GDM1 (cell line): ENCODE results near the gene RBM4.
"Not testable (repeated sequence)": the region's sequence is repeated elsewhere in the genome, so short reads cannot be mapped to it uniquely, and the experiment has no call there.

Source experiments
- DNase-seq: peaks from one replicate; lab custom pipeline; 2025; lab: John Stamatoyannopoulos, UW

RBM4 gene

DNA sequence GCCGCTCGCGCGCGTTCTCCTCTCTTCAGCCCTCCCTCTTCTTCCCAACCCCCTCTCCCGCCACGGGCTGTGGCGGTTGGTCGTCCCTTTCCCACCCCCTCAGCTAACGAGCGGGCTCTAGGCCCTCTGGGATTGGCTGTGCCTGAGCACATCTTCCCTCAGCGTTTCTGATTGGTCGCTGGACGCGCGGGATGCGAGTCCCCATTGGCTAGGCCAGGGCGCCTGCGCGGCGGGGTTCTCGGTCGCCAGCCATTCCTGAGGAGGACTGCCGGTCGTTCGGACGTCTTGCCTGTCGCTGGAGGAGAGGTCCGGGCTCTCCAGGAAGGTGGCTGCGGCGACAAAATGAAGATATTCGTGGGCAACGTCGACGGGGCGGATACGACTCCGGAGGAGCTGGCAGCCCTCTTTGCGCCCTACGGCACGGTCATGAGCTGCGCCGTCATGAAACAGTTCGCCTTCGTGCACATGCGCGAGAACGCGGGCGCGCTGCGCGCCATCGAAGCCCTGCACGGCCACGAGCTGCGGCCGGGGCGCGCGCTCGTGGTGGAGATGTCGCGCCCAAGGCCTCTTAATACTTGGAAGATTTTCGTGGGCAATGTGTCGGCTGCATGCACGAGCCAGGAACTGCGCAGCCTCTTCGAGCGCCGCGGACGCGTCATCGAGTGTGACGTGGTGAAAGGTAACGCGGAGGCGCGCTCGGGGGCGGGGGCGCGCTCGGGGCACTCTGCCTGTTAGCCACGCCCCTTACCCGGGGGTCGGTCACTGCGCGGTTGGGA, 21.9 kb upstream of the RBM4 start, which contains the start of gene RBM14:
TSS of gene RBM14 (plus strand) at position 252 of the 776 bp plus-strand sequence. CDS start at position 343, 91 bp downstream.
- peak; percentile 98 for DNase-seq

DNA sequence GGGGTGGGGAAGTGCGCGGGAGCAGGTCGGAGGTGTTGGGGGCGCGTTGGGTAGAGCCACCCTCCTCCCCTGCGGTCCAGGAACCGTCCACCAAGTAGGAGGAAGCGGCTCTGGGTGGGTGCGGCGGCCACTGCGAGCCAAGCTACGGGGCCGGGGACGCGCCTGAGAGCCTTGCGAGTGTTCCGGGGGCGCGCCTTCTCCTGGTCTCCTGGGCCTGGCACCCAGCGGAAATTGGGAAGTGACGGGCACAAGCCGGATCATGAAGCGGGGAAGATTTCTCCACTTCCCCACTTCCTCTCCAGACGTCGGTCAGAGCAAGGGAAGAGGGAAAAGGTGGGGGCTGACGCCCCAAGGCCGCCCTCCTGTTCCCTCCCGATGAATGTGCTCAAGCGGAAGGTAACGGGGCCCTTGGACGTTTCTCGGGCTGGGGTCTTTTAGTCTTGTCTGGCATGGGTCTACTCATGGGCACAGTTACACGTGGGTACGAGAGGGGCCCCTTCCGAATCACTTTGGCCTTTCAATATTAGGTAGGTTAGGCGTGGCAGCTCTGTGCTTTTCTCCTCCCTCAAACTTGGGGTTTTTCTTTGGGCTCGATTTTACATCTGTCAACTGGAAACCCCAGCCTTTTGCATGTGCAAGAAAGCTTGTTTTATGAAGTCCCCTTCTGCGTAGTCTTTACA, 21.2 kb upstream of the RBM4 start:
- DNase-seq, result no peak

DNA sequence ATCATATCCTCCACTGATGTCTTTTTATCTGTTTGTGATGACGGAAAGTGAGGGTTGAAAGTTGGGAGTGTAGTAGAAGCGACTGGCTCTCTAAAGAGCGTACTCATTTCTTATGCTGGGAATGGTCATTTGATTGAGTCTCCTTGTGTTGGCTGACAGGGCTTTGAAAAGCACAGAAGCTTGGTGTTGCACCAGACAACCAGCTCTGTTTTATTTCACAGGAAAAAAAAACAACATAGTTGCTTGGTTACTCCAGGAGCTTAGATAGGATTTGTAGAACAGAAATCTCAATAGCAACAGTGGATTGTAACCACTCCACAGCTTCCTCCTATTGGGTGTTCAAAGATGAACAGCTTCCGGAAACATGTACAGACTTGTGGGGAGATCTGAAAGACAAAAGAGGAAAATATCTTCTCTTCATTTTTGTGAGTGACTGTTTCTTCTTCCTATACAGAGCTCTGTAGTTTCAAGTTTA, 19.4 kb upstream of the RBM4 start:
- DNase-seq, result no peak

DNA sequence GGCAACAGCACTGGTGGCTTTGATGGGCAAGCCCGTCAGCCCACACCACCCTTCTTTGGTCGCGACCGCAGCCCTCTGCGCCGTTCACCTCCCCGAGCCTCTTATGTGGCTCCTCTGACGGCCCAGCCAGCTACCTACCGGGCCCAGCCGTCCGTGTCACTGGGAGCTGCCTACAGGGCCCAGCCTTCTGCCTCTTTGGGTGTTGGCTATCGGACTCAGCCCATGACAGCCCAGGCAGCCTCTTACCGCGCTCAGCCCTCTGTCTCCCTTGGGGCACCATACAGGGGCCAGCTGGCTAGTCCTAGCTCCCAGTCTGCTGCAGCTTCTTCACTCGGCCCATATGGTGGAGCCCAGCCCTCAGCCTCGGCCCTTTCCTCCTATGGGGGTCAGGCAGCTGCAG, 14.1 kb upstream of the RBM4 start:
- no peak for DNase-seq

DNA sequence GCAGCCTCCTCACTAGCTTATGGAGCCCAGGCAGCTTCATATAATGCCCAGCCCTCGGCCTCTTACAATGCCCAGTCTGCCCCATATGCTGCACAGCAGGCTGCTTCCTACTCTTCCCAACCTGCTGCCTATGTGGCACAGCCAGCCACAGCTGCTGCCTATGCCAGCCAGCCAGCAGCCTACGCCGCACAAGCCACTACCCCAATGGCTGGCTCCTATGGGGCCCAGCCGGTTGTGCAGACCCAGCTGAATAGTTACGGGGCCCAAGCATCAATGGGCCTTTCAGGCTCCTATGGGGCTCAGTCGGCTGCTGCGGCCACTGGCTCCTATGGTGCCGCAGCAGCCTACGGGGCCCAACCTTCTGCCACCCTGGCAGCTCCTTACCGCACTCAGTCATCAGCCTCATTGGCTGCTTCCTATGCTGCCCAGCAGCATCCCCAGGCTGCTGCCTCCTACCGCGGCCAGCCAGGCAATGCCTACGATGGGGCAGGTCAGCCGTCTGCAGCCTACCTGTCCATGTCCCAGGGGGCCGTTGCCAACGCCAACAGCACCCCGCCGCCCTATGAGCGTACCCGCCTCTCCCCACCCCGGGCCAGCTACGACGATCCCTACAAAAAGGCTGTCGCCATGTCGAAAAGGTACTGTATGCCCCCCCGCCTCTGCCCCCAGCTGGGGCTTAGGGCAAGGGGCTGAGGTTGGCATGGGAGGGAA, 13.3 kb upstream of the RBM4 start:
- no peak for DNase-seq

DNA sequence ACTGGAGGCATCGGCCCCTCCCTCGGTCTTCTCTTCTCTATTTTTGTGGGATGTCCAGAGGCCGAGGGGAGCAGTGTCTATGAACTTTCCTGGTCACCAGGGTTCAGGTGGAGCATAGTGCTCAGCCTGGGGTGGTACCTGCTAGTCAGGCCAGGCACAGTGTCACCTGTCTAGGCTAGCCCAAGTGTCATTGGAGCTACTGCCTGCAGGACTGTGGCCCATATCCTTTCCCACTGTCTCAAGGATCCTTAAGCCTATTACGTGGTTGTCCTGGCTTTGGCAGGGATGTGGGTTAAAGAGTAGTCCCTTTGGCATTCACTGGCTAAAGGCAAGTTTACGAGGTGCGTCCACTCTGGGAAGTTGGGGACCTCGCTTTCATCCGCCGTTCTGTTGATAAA, 12.8 kb upstream of the RBM4 start:
- DNase-seq, result no peak

DNA sequence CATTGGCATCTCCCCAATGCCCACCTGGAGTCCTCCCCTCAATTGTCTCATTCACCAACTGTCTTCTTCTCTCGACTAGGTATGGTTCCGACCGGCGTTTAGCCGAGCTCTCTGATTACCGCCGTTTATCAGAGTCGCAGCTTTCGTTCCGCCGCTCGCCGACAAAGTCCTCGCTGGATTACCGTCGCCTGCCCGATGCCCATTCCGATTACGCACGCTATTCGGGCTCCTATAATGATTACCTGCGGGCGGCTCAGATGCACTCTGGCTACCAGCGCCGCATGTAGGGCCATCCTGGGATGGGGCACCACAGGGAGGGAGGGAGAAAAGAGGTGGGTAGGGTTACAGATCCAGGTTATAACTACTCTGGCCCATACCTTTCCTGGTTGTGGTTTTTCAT, 12.1 kb upstream of the RBM4 start:
- DNase-seq, result no peak

DNA sequence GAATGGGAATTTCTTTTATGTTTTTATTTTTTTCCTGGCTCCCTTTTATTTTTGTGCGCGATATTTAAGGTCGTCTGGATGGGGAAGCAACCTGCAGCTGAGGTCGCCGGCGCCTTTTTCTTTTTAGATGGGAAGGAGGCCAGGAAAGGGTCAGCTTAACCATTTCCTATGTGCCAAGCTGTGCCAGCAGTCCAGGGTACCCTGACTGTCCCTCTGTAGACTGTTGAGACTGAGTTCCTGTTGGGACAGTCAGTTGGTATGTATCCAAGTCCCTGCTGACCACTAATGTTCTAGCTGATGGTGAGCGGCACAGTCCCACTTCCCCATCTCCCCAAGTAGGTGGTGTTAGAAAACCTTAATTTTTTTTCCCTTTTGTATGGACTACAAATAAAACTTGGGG, 11.6 kb upstream of the RBM4 start:
- no peak for DNase-seq

DNA sequence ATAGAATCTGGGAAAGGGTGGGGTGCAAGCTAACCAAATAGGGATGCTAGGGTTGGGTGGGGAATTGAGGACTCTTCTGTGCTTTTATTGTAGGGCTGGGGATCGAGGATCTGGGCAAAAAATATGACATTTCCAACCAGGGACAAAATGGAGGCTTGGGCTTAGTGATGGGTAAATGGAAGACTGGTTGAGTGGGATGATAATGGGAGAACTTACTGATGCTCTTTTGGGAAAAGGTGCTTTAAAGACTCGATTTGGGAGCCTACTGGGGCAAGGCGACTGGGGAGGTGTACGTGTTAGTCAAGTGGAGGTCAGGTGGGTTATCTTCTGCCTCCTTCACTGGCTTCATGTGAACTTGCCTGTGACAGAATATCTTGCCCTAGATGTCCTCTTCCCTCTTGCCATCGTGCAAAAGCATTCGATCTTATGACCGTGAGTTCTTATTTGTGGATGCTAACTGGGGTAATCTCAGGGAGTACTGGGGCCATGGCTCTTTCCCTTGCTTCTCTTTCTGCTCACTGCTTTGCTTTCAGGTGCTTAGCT, 10.4 kb upstream of the RBM4 start:
- DNase-seq, result no peak

DNA sequence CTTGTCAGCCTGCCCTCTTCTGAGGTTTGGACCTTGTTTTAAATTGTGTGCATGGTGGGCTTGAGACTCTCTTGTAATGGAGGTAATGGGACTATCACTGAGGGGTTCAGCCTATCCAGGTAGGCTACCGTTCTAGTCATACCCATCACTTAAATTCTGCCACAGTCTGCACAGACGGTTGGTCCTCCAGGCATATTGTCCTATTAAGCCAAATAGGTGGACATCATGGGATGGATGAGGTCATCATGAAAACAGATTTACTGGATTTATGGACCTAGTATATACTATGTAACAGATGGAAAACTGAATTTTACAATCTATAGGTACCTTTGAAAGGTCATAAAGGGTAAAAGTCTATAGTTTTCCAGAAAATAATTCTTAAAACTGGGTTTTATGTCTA, 9.1 kb upstream of the RBM4 start:
- DNase-seq, result no peak

DNA sequence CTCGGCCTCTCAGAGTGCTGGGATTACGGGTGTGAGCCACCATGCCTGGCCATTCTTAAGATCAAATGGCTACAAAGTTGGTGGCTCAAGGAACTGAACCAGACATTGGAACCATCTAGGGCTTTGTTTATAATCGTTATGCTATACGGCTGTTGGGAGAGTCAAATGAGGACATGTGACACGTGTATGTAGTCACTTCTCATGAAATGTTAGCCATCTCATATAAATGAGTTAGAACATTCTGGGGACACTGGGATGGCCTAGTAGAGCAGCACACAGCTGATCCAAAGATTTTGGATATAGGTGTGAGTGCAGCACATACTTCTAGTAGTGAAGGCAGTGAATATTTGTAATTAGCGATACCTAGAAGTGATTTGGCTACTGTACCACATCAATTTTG, 6.6 kb upstream of the RBM4 start:
- DNase-seq, result no peak

DNA sequence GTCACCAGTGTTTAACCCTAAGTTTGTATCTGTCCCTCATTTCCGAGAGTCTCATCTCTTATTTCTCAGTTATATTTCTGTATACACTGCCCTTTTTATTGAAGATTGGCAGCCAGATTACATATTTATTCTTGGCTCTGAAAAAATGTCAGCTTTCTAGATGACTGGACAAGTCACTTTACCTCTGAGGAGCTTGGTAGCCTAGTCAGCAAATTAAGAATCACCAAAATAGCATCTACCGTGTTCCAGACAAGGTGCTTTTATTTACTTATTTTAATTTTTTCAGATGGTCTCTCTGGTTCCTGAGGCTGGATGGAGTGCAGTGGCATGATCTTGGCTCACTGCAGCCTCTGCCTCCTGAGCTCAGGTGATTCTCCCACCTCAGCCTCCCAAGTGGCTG, 5.6 kb upstream of the RBM4 start:
- DNase-seq, result no peak

DNA sequence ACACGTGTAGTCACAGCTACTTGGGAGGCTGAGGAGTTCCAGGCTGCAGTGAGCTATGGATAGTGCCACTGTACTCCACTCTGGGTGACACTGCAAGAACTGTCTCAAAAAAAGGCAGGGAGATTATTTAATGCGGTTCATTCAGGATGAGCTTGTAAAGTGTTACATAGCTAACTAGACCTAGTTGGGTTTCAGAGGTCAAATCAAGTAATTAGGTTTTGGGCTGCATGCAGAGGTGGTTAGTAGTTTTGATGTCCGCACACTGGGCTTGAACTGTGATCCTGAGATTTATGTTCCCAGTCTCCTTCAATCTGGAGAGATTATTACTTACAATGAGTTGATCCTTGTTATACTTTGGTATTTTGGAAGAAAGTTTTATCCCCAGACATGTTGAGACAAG, 2.1 kb upstream of the RBM4 start:
- no peak for DNase-seq

DNA sequence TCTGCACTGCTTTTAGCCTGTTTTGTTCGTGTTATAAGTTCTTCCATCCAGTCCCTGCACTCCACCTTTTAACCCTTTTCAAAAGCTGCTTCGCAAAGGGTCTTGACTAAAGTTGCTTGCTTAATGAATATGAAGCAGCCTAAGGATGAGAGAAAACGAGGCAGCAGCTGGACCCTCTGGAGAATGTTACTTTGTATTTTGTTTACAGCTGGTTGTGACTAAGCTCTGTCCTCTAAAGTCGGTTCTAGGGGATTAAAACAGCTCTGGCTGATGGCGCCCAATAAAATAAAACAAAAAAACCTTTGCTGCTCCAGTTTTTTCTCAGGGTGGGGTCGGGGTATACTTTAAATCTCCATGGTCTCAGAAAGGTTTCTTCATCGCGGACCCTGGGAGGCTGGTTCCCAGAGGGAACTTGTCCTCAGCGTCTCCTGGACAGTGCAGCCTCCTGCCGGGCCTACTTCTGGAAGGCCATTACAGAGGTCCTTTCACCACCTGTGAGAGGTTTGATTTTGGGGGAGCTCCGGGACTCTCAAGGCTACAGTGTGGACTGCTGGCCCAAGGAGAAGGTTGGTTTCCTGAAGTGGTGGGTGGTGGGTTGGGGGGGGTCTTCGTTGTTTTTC, 836 bp upstream of the RBM4 start:
- DNase-seq, result no peak

DNA sequence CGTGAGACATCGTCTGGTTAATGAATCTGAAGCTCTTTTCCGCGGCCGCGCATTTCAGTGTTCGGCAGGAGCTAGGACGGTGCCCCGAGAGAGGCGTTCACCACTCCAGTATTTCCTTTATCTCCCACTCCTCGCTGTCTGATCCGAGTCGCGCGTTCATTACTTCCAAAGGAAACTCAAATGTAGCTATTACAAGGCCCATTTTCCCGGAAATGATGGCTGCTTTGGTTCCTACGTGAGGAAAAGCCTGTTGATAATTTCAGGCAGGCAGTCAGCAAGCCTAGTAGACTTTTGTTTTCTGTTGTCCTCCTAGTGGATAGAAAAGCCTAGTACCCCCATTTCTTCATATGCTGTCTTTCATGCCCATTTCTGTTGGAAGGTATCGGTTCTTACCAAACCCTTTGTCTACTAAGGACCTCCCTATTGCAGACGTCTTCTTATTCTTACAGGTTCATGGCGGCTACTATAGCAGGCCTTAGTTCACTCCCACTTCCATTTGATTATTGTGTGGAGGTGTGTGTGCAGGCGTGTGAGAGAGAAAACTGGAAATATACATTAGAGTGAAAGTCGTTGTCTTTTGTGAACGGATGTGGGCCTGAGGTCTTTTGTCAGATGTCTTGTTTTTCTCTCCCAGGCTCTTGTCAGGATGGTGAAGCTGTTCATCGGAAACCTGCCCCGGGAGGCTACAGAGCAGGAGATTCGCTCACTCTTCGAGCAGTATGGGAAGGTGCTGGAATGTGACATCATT, 737 bp downstream of the RBM4 start:
- no peak for DNase-seq

DNA sequence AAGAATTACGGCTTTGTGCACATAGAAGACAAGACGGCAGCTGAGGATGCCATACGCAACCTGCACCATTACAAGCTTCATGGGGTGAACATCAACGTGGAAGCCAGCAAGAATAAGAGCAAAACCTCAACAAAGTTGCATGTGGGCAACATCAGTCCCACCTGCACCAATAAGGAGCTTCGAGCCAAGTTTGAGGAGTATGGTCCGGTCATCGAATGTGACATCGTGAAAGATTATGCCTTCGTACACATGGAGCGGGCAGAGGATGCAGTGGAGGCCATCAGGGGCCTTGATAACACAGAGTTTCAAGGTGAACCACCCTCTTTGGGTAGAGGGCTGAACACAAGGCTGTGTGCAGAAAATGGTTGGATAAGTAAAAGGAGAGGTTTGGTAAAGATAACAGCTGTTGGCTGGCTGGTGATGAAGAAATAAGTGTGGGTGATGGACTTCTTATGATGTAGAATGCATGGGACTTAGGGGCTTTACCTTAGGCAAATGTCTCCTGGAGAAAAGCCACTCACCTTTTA, 1.4 kb downstream of the RBM4 start:
- DNase-seq, result not testable (repeated sequence)

DNA sequence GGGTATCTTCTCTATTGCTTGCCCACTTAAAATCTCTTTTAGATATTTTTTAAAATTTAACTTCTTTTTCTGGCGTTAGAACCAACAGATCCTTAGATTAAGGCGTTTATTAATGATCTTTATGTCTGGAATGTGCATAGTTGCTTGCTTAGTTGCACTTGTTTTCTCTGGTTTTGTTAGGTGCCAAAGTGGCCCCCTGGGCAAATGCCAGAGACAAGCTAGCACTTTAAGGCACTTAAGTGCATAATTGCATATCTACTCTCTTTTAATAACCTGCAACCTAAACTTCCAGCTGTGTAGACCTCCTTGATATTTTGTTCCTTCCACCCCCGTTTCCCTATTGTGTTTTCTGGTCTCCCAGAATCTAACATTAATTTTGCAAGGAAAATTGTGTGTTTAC, 3.3 kb downstream of the RBM4 start:
- no peak for DNase-seq

DNA sequence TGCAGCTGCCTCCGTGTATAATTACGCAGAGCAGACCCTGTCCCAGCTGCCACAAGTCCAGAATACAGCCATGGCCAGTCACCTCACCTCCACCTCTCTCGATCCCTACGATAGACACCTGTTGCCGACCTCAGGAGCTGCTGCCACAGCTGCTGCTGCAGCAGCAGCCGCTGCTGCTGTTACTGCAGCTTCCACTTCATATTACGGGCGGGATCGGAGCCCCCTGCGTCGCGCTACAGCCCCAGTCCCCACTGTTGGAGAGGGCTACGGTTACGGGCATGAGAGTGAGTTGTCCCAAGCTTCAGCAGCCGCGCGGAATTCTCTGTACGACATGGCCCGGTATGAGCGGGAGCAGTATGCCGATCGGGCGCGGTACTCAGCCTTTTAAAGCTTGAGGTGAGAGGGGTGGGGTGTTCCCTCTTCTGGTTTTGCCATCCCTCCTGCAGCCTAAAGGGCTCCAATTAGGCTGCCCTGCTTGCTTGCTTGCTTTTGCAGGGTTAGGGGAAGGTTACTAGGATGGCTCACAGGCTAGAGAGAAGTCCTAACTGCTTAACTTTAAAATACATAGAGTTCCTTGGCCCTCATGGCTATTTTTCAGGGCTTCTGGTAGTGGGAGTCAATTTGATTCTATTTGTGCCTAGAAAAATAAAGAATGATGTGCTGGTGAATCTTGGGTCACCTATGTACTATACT, 5.4 kb downstream of the RBM4 start:
- DNase-seq, result no peak

DNA sequence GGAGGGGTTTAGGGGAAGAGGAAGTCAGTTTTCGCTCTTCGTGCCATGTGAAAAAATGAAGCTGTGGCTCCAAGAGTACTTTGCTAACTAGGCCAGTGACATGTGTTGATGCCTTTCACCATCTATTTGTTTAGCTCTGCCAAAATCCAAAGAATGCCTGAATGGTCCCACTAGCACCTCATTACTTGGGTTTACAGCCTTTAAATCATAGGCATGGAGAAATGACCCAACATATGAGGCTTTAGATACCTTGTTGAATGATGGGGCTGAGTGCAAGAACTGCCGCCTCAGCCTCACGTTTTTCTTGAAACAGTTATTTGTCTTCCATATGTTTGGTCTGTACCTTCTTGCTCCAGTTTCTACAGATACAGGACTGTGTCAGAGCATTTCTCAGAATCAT, 8.3 kb downstream of the RBM4 start:
- no peak for DNase-seq

DNA sequence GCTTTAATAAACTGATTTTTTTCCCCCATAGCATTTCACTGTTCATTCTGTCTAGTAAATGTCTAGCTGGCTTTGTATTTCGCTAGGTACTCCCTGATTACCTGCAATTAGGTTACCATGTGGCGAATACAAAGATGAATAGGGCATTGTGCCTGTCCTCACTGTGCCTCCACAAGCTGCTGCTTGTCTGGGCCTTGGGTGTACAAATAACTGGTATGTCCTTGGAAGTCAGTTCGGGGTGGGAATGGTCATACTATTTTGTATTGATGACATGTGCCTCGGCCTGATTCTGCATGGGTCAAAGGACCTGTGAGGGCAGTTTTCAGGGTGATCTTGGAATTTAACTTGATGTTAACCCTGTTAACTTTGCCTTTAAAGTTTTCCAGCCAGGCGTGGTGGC, 11.4 kb downstream of the RBM4 start:
- DNase-seq, result no peak

DNA sequence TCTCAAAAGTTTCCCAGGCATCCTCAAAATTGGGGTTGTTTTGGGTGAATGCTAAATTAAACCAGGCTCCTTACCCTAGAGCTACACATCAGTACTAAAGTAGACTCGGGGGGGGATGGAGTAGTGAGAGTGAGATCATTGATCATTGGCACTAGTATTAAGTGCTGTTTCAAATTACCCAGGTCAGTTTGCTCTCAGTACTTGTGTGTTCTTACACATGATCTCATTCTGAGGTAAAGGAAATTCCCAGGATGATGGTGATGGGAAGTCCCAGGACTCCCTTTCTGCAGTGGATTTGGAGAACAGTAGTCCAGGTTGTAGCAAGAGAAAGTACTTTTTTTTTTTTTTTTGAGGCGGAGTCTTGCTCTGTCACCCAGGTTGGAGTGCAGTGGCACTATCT, 12.5 kb downstream of the RBM4 start:
- no peak for DNase-seq
